Endodermal cell (in vitro differentiated cells): Measurements from ENCODE around the gene JARID2. TPM values are rescaled to one million over a fixed set of nuclear protein-coding genes. Genes with fewer than 3 reads are reported as not detected.

Experiments
- DNase-seq: peaks from one replicate; pipeline ENCODE4 v3.0.0-alpha.2; 2017
- H3K27ac ChIP-seq: 2 replicates; pipeline ENCODE4 v1.5.1; 2013; ENCODE audit warnings: mild to moderate bottlenecking, low read depth, low read length, moderate library complexity
- H3K27me3 ChIP-seq: 2 replicates; pipeline ENCODE4 v1.6.1; 2013; ENCODE audit warnings: mild to moderate bottlenecking, low read length, moderate library complexity; ENCODE audit not compliant: insufficient read depth, control insufficient read depth, poor library complexity, severe bottlenecking
- H3K36me3 ChIP-seq: 2 replicates; pipeline ENCODE4 v1.7.0; 2013; ENCODE audit warnings: mild to moderate bottlenecking, low read length, moderate library complexity; ENCODE audit not compliant: control insufficient read depth, insufficient read depth
- H3K4me1 ChIP-seq: one replicate; pipeline ENCODE4 v1.7.0; 2013; ENCODE audit warnings: low read length; ENCODE audit not compliant: control insufficient read depth, insufficient read depth
- H3K4me3 ChIP-seq: 2 replicates; pipeline ENCODE4 v1.5.1; 2013; ENCODE audit warnings: mild to moderate bottlenecking, low read length, moderate library complexity
- H3K9ac ChIP-seq: 2 replicates; pipeline ENCODE4 v1.6.1; 2013; ENCODE audit warnings: mild to moderate bottlenecking, low read length, moderate library complexity; ENCODE audit not compliant: poor library complexity, severe bottlenecking; ENCODE audit errors: extremely low read depth
- H3K9me3 ChIP-seq: 2 replicates; pipeline ENCODE4 v1.6.1; 2013; ENCODE audit warnings: mild to moderate bottlenecking, low read length, moderate library complexity; ENCODE audit not compliant: control insufficient read depth
- H3K27ac Mint-ChIP-seq: 2 replicates; pipeline ENCODE4 v1.8.0; 2020; ENCODE audit warnings: mixed read lengths
- H3K27me3 Mint-ChIP-seq: 2 replicates; pipeline ENCODE4 v1.8.0; 2021; ENCODE audit warnings: mild to moderate bottlenecking, mixed read lengths; ENCODE audit not compliant: insufficient read depth
- H3K36me3 Mint-ChIP-seq: 2 replicates; pipeline ENCODE4 v1.8.0; 2020; ENCODE audit warnings: low read depth, mixed read lengths
- H3K4me1 Mint-ChIP-seq: 2 replicates; pipeline ENCODE4 v1.8.0; 2020; ENCODE audit warnings: mixed read lengths
- H3K4me3 Mint-ChIP-seq: 2 replicates; pipeline ENCODE4 v1.8.0; 2020; ENCODE audit warnings: mild to moderate bottlenecking, moderate library complexity, mixed read lengths
- H3K9me3 Mint-ChIP-seq: 2 replicates; pipeline ENCODE4 v1.8.0; 2020; ENCODE audit warnings: mild to moderate bottlenecking, mixed read lengths
- WGBS, 2 experiments: methylation state at CpG; one replicate each; pipeline versions ENCODE4 v1.1.5 to v1.1.7; 2013; ENCODE audit warnings: missing lambda C conversion rate in 2 of 2, mixed read lengths in 1 of 2; ENCODE audit not compliant: insufficient coverage in 1 of 2, insufficient read length in 1 of 2; 5-methylcytosine and 5-hydroxymethylcytosine counted together
- total RNA-seq, 2 donors: library from RNA; stranded (reverse); fragmentation: NEBNext Ultra II Directional in 1 of 2; extraction: Animal tissue kit (Norgen Biotek cat#: 25700) in 1 of 2; gene quantifications; 2 replicates in 1 of 2; 3 replicates in 1 of 2; pipeline ENCODE4 v1.2.1, GENCODE V29; 2021
- TF ChIP-seq, protein P1 (sequence below): fragments of 200-600 bp; sonication (generic); conservative IDR thresholded peaks from 2 replicates; pipeline ENCODE4 v1.5.0; 2021; ENCODE audit warnings: antibody characterized with exemption, mild to moderate bottlenecking

The JARID2 gene
- total RNA-seq, 2 donors from 2014 or later, result 42.5 to 77.0 TPM

DNA sequence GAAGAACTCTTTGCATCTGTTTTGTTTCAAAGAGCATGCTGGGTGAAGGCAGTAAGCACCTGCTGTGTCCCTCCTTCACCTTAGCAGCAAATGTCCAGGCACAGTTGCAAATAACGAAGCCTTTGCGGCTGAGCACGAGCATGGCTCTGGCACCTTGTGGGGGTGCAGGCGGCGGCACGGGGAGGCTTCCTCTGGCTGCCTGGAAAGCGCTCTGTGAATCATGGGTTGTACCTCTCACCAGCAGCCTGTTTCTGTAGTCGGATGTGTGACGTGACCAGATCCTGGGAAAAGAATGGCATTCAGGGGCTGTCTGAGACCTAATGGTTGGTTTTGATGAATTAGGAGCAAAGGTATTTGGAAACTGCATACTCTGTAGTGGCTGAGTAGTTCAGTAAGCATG, 272.2 kb downstream of the JARID2 start:
- no peaks in the 10 kb centered on the region for H3K4me1 Mint-ChIP-seq
- no peaks in the 10 kb centered on the region for H3K9me3 ChIP-seq
- H3K4me3 Mint-ChIP-seq, result no peak overlapping the region
- no peaks in the 10 kb centered on the region for H3K27me3 ChIP-seq
- H3K27ac ChIP-seq, result no peak overlapping the region
- peak overlapping the region; percentile 30 for H3K27ac Mint-ChIP-seq
- no peaks in the 10 kb centered on the region for H3K4me1 ChIP-seq
- peaks cover 89% of the 10 kb centered on the region for H3K36me3 Mint-ChIP-seq
- TF ChIP-seq, protein P1, sequence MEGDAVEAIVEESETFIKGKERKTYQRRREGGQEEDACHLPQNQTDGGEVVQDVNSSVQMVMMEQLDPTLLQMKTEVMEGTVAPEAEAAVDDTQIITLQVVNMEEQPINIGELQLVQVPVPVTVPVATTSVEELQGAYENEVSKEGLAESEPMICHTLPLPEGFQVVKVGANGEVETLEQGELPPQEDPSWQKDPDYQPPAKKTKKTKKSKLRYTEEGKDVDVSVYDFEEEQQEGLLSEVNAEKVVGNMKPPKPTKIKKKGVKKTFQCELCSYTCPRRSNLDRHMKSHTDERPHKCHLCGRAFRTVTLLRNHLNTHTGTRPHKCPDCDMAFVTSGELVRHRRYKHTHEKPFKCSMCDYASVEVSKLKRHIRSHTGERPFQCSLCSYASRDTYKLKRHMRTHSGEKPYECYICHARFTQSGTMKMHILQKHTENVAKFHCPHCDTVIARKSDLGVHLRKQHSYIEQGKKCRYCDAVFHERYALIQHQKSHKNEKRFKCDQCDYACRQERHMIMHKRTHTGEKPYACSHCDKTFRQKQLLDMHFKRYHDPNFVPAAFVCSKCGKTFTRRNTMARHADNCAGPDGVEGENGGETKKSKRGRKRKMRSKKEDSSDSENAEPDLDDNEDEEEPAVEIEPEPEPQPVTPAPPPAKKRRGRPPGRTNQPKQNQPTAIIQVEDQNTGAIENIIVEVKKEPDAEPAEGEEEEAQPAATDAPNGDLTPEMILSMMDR, result no peak
- 96 to 97% methylated on average over 6 to 9 of the region's 9 CpGs for WGBS, 2 experiments
- no peak overlapping the region for H3K4me3 ChIP-seq
- H3K9ac ChIP-seq, result no peak overlapping the region
- no peaks in the 10 kb centered on the region for H3K9me3 Mint-ChIP-seq
- no peaks in the 10 kb centered on the region for H3K27me3 Mint-ChIP-seq
- H3K36me3 ChIP-seq, result peaks cover 90% of the 10 kb centered on the region
- DNase-seq, result no peak

DNA sequence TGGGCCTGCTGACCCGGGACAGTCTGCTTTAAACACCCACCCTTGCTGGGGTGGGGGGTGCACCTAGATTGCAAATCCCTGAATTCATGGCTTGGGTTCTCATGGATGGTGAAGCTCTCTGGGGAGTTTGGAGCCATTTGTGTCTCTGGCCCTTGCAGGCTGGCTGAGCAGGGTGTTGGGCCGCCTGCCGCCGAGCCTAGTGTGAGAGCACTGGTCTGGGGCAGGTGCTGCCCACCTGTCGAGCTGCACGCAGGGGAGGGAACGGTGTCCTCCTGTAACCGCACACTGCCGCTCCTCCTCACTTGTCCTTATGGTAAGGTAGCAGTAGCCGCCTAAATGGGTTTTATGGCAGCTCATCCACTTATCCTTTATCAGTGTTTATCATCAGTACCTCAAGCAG, 273.0 kb downstream of the JARID2 start:
- TF ChIP-seq, protein P1, result no peak
- DNase-seq, result no peak
- WGBS, 2 experiments, result 94 to 98% methylated on average over 9 to 10 of the region's 10 CpGs
- Mint-ChIP-seq H3K27me3 (no peaks in the 10 kb centered on the region), H3K36me3 (peaks cover 92% of the 10 kb centered on the region), H3K9me3 (no peaks in the 10 kb centered on the region), H3K4me3 (no peak overlapping the region), H3K4me1 (no peaks in the 10 kb centered on the region), H3K27ac (no peak overlapping the region)
- H3K4me3 ChIP-seq, result no peak overlapping the region
- no peak overlapping the region for H3K9ac ChIP-seq
- H3K36me3 ChIP-seq, result peaks cover 91% of the 10 kb centered on the region
- no peaks in the 10 kb centered on the region for H3K9me3 ChIP-seq
- no peaks in the 10 kb centered on the region for H3K4me1 ChIP-seq
- H3K27me3 ChIP-seq, result no peaks in the 10 kb centered on the region
- no peak overlapping the region for H3K27ac ChIP-seq

DNA sequence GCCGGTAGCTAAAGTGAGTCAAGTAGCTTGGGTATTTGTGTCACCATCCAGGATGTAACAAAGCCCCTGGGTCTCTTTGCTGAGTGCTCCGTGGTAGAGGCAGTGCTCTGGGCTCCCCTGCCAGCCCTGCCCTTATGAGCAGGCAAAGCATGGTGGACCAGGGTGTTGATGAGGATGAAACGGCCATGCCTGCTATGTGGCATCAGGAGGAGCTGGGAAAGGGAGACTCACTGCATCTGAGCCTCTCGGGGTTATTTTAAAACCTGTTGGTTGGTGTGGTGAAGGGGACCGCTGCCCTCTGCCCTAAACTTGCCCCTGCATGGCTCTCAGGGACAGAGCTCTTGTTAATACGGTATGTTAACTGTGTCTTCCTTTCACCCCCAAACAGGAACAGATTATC, 273.8 kb downstream of the JARID2 start:
- Histone ChIP-seq H3K27ac (peak overlapping the region; percentile 16), H3K9ac (no peak overlapping the region), H3K36me3 (peaks cover 93% of the 10 kb centered on the region), H3K4me3 (no peak overlapping the region), H3K27me3 (no peaks in the 10 kb centered on the region), H3K4me1 (no peaks in the 10 kb centered on the region), H3K9me3 (no peaks in the 10 kb centered on the region)
- H3K27me3 Mint-ChIP-seq, result no peaks in the 10 kb centered on the region
- DNase-seq, result no peak
- no peak overlapping the region for H3K4me3 Mint-ChIP-seq
- WGBS, 2 experiments, result 90 to 100% methylated on average over 2 to 6 of the region's 6 CpGs
- H3K27ac Mint-ChIP-seq, result no peak overlapping the region
- H3K4me1 Mint-ChIP-seq, result no peaks in the 10 kb centered on the region
- H3K36me3 Mint-ChIP-seq, result peaks cover 92% of the 10 kb centered on the region
- H3K9me3 Mint-ChIP-seq, result no peaks in the 10 kb centered on the region
- TF ChIP-seq, protein P1, result no peak
